ENCODE data around the gene HK1. TPM values are rescaled to one million over a fixed set of nuclear protein-coding genes. Genes with fewer than 3 reads are reported as not detected.

The HK1 gene
- total RNA-seq, 1 donor from 2014 or later, result 162 TPM

DNA sequence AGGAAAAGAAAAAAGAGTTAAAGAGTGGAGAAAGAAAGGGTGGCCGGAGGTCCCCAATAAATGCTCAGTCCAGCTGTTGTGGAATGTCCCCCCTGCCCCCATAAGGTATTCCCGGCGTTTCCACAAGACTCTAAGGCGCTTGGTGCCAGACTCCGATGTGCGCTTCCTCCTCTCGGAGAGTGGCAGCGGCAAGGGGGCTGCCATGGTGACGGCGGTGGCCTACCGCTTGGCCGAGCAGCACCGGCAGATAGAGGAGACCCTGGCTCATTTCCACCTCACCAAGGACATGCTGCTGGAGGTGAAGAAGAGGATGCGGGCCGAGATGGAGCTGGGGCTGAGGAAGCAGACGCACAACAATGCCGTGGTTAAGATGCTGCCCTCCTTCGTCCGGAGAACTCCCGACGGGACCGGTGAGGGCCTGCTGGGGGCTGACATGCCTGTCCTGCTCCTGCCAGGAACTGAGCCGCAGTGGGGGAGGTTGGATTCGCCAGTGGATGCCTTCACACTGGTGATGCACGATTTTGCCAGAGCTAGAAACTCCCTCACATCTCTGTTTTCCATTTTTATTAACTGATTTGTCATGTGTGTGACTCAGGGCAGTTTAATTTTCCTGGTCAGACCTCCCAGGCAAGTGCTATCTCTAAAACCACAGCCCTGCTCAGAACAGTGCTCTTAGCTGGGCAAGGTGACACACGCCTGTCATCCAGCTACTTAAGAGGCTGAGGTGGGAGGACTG lies 104.3 kb downstream of the HK1 start:
- Mint-ChIP-seq H3K4me1 (ENCODE audit: unreplicated experiment) (peaks cover 13% of the 10 kb centered on the region), H3K27ac (ENCODE audit: unreplicated experiment) (peak overlapping the region; percentile 48), H3K27me3 (ENCODE audit: unreplicated experiment) (peaks cover 14% of the 10 kb centered on the region), H3K4me3 (ENCODE audit: unreplicated experiment) (peak overlapping the region; percentile 25), H3K9me3 (ENCODE audit: unreplicated experiment) (no peaks in the 10 kb centered on the region), H3K36me3 (ENCODE audit: low read depth, unreplicated experiment) (peaks cover 61% of the 10 kb centered on the region)
- DNase-seq (ENCODE audit: low spot score), result no peak
- TF ChIP-seq, protein P1, sequence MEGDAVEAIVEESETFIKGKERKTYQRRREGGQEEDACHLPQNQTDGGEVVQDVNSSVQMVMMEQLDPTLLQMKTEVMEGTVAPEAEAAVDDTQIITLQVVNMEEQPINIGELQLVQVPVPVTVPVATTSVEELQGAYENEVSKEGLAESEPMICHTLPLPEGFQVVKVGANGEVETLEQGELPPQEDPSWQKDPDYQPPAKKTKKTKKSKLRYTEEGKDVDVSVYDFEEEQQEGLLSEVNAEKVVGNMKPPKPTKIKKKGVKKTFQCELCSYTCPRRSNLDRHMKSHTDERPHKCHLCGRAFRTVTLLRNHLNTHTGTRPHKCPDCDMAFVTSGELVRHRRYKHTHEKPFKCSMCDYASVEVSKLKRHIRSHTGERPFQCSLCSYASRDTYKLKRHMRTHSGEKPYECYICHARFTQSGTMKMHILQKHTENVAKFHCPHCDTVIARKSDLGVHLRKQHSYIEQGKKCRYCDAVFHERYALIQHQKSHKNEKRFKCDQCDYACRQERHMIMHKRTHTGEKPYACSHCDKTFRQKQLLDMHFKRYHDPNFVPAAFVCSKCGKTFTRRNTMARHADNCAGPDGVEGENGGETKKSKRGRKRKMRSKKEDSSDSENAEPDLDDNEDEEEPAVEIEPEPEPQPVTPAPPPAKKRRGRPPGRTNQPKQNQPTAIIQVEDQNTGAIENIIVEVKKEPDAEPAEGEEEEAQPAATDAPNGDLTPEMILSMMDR (IDR thresholded peaks at IDR 0.05; ENCODE audit: unreplicated experiment), result no peak

GRCh38 chr10:69383558-69383957 lies 105.3 kb downstream of the HK1 start:
- Mint-ChIP-seq H3K27me3 (ENCODE audit: unreplicated experiment) (peaks cover 10% of the 10 kb centered on the region), H3K9me3 (ENCODE audit: unreplicated experiment) (no peaks in the 10 kb centered on the region), H3K36me3 (ENCODE audit: low read depth, unreplicated experiment) (peaks cover 71% of the 10 kb centered on the region), H3K27ac (ENCODE audit: unreplicated experiment) (no peak overlapping the region), H3K4me3 (ENCODE audit: unreplicated experiment) (peak overlapping the region; percentile 8), H3K4me1 (ENCODE audit: unreplicated experiment) (peaks cover 5% of the 10 kb centered on the region)
- DNase-seq (ENCODE audit: low spot score), result no peak
- TF ChIP-seq, protein P1 (IDR thresholded peaks at IDR 0.05; ENCODE audit: unreplicated experiment), result no peak

- peaks cover 10% of the 10 kb centered on the region for H3K27me3 Mint-ChIP-seq (ENCODE audit: unreplicated experiment)
- H3K4me1 Mint-ChIP-seq (ENCODE audit: unreplicated experiment), result peaks cover 2% of the 10 kb centered on the region
- no peak overlapping the region for H3K4me3 Mint-ChIP-seq (ENCODE audit: unreplicated experiment)
- DNase-seq (ENCODE audit: low spot score), result no peak
- no peak overlapping the region for H3K27ac Mint-ChIP-seq (ENCODE audit: unreplicated experiment)
- H3K36me3 Mint-ChIP-seq (ENCODE audit: low read depth, unreplicated experiment), result peaks cover 73% of the 10 kb centered on the region
- H3K9me3 Mint-ChIP-seq (ENCODE audit: unreplicated experiment), result no peaks in the 10 kb centered on the region
- TF ChIP-seq, protein P1 (IDR thresholded peaks at IDR 0.05; ENCODE audit: unreplicated experiment), result no peak
Measured at GRCh38 chr10:69384320-69384719, 106.0 kb downstream of the HK1 start.

DNA sequence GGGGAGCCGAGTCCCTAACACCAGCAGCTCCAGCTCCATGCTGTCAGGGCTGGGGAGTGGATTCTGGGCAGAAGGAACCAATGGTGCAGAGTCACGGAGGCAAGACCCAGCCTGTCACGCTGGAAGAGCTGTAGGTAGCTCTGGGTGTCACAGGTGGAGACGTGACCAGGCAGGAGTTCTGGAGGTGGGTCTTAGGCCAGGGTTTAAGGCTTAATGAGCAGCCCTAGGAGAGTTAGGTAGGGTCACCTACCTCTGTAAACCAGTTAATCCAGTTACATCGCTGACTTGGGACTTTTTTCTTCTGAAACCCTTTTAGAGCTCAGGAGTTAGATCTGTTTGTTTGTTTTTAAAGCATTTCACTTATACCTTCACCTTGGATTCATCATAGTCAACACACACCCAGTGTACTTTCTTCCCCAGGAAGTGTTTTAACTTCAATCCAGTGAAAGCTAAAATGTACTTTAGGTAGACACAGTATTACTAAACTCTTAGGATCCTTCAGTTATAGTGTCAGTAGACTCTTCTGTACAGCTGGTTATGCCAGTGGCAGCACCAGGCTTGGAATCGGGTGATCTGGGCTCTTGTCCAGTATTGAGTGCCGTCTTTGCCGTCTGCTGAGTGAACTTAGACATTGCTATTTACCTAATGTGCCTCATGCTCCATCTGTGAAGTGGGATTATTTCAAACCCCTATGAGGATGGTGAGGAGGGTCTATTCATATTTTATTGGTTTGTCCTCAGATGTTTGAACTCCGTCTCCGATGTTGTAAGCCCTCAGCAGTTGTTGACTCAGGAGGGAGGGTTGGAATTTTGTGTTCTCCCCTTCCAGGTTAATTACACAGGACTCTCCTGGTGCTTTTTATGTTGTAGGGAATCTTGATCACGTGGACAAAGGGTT lies 107.4 kb downstream of the HK1 start:
- Mint-ChIP-seq H3K4me3 (ENCODE audit: unreplicated experiment) (peak overlapping the region; percentile 47), H3K4me1 (ENCODE audit: unreplicated experiment) (peaks cover 5% of the 10 kb centered on the region), H3K36me3 (ENCODE audit: low read depth, unreplicated experiment) (peaks cover 70% of the 10 kb centered on the region), H3K9me3 (ENCODE audit: unreplicated experiment) (no peaks in the 10 kb centered on the region), H3K27ac (ENCODE audit: unreplicated experiment) (no peak overlapping the region), H3K27me3 (ENCODE audit: unreplicated experiment) (peaks cover 10% of the 10 kb centered on the region)
- TF ChIP-seq, protein P1 (IDR thresholded peaks at IDR 0.05; ENCODE audit: unreplicated experiment), result no peak
- DNase-seq (ENCODE audit: low spot score), result no peak

Measured in endothelial cell (in vitro differentiated cells).